ENCODE data around the gene NAPG. TPM values are rescaled to one million over a fixed set of nuclear protein-coding genes. Genes with fewer than 3 reads are reported as not detected.

Gene NAPG
- total RNA-seq, 1 donor from 2014 or later = 26.0 TPM

DNA sequence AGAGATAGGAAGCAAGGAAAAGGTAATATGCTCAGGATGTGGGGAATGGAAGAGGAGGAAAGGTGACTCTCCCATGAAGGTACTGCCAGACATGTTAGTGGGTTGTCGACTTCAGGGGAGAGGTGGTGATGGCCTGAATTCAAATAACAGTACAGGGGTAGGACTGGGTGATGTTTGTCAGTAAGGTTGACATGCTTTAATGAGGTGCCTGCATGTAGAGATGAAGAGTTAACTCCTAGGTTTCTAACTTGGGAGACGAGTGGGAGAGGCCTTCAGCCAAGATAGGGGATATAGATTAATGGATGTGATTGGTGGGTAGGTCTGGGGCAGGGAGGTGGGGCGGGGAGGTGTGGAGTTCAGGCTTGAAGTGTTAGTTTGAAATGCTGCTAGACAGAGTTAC is 2.6 kb downstream of the NAPG start:
- no peak for DNase-seq (ENCODE audit: extremely low spot score in 2 of 2)
- Histone ChIP-seq H3K36me3 (peaks cover 0 to 11% of the 10 kb centered on the region in 2 donors), H3K4me1 (peaks cover 44% of the 10 kb centered on the region), H3K27ac (no peak overlapping the region), H3K27me3 (no peaks in the 10 kb centered on the region), H3K4me3 (no peak overlapping the region), H3K9me3 (no peaks in the 10 kb centered on the region)
- TF ChIP-seq, protein P1, sequence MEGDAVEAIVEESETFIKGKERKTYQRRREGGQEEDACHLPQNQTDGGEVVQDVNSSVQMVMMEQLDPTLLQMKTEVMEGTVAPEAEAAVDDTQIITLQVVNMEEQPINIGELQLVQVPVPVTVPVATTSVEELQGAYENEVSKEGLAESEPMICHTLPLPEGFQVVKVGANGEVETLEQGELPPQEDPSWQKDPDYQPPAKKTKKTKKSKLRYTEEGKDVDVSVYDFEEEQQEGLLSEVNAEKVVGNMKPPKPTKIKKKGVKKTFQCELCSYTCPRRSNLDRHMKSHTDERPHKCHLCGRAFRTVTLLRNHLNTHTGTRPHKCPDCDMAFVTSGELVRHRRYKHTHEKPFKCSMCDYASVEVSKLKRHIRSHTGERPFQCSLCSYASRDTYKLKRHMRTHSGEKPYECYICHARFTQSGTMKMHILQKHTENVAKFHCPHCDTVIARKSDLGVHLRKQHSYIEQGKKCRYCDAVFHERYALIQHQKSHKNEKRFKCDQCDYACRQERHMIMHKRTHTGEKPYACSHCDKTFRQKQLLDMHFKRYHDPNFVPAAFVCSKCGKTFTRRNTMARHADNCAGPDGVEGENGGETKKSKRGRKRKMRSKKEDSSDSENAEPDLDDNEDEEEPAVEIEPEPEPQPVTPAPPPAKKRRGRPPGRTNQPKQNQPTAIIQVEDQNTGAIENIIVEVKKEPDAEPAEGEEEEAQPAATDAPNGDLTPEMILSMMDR (IDR thresholded peaks at IDR 0.05) = no peak
- TF ChIP-seq POLR2AphosphoS5 (IDR thresholded peaks at IDR 0.05; ENCODE audit: insufficient read depth in 1 of 2, low read depth in 1 of 2) = no peak
- TF ChIP-seq POLR2A (IDR thresholded peaks at IDR 0.05) = no peak
- intact Hi-C loops (cut with DNase I) = no loop called here

DNA sequence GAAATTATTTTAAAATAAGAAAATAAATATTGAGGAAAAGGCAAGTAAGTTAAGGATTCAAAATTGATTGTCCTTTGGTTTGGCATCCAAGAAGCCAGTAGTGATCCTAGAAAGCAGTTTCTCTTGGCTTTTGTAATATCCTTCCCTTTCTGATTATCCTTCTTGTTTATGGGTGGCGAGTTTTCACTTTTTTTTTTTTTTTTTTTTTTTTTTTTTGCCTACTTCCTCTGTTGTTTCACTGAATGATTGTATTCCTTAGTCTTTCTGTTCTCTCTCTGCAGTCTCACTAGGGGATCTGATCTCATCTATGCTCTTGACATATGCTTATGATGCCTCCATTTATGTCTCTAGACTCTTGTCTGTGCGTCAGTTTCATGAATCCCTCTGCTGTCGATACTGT is 4.2 kb downstream of the NAPG start:
- H3K4me1 ChIP-seq = peaks cover 44% of the 10 kb centered on the region
- intact Hi-C loops (cut with DNase I) = no loop called here
- no peak overlapping the region for H3K27ac ChIP-seq

DNA sequence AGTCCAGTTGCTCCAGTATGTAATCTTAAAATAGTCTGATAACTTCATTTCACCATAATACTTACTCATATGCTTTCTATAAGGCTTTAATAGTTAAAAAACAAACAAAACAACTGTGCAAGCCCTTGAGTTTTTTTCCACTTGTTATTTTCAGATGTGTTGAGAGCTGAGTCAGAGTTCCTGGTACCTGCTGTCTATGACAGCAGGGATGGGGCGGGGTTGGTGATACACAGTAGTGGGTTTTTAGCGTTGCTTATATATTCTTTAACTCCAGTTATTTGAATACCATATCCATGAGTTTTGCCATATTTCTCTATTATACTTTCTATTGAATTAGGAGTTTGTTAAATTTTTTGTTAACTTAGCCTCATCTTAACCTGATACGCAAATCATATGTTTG is 5.0 kb downstream of the NAPG start:
- H3K27me3 ChIP-seq = no peaks in the 10 kb centered on the region
- peaks cover 0 to 23% of the 10 kb centered on the region in 2 donors for H3K36me3 ChIP-seq
- H3K4me1 ChIP-seq = peaks cover 44% of the 10 kb centered on the region
- no peak overlapping the region for H3K27ac ChIP-seq
- H3K4me3 ChIP-seq = no peak overlapping the region
- TF ChIP-seq, protein P1 (IDR thresholded peaks at IDR 0.05) = no peak
- no peak for TF ChIP-seq POLR2A (IDR thresholded peaks at IDR 0.05)
- TF ChIP-seq POLR2AphosphoS5 (IDR thresholded peaks at IDR 0.05; ENCODE audit: insufficient read depth in 1 of 2, low read depth in 1 of 2) = no peak
- no peaks in the 10 kb centered on the region for H3K9me3 ChIP-seq
- DNase-seq (ENCODE audit: extremely low spot score in 2 of 2) = no peak
- intact Hi-C loops (cut with DNase I) = no loop called here

More for the DNA sequence above, 4.2 kb downstream of the NAPG start:
- TF ChIP-seq POLR2AphosphoS5 (IDR thresholded peaks at IDR 0.05; ENCODE audit: insufficient read depth in 1 of 2, low read depth in 1 of 2) (no peak), POLR2A (IDR thresholded peaks at IDR 0.05) (no peak)
- TF ChIP-seq, protein P1 (IDR thresholded peaks at IDR 0.05) = no peak
- Histone ChIP-seq H3K9me3 (no peaks in the 10 kb centered on the region), H3K36me3 (peaks cover 0 to 23% of the 10 kb centered on the region in 2 donors), H3K4me3 (no peak overlapping the region), H3K27me3 (no peaks in the 10 kb centered on the region)
- DNase-seq (ENCODE audit: extremely low spot score in 2 of 2) = no peak

DNA sequence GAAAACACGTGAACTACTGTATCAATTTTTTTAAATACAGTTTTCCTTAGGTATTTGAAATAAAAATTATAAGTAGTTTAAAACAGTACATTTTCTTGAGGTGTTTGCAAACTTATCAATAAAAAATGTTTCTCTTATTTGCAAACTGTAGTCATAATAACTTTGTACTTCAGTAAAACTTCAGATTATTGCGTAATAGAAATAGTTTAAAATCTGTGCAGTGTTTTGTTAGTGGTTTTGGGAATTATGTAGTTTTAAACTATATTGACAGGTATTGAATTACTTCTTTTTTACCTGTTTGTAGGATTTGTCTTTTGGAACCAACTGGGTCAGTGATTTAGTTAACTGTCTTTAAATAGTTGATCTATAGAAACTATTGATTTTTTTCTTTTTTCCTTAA is 7.3 kb downstream of the NAPG start:
- Histone ChIP-seq H3K4me1 (peaks cover 27% of the 10 kb centered on the region), H3K36me3 (peaks cover 0 to 23% of the 10 kb centered on the region in 2 donors), H3K9me3 (no peaks in the 10 kb centered on the region), H3K27ac (no peak overlapping the region), H3K4me3 (no peak overlapping the region), H3K27me3 (no peaks in the 10 kb centered on the region)
- TF ChIP-seq POLR2AphosphoS5 (IDR thresholded peaks at IDR 0.05; ENCODE audit: insufficient read depth in 1 of 2, low read depth in 1 of 2) (no peak), POLR2A (IDR thresholded peaks at IDR 0.05) (no peak)
- TF ChIP-seq, protein P1 (IDR thresholded peaks at IDR 0.05) = no peak
- intact Hi-C loops (cut with DNase I) = no loop called here
- no peak for DNase-seq (ENCODE audit: extremely low spot score in 2 of 2)

DNA sequence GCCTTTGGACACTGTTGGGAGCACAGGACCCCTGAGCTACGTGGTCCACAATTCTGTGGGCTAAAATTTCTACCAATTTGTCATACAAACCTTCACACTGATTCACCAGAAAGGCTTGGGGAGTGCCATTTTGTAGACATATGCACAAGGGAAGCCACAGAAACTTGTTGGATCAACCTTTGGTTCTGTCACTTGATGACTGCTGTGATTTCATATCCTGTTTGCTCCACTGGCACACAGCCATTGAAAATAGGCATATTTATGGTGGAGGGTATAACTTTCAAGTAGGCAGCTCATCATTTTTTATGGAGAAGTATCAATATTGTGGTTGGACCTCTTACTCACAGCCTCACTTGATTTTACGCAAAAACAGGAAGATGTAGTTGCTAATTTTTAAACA is 10.5 kb downstream of the NAPG start:
- no peak for DNase-seq (ENCODE audit: extremely low spot score in 2 of 2)
- H3K4me1 ChIP-seq = no peaks in the 10 kb centered on the region
- TF ChIP-seq POLR2AphosphoS5 (IDR thresholded peaks at IDR 0.05; ENCODE audit: insufficient read depth in 1 of 2, low read depth in 1 of 2) = no peak
- no peak for TF ChIP-seq POLR2A (IDR thresholded peaks at IDR 0.05)
- TF ChIP-seq, protein P1 (IDR thresholded peaks at IDR 0.05) = no peak
- H3K9me3 ChIP-seq = no peaks in the 10 kb centered on the region
- intact Hi-C loops (cut with DNase I) = no loop called here
- peaks cover 0 to 46% of the 10 kb centered on the region in 2 donors for H3K36me3 ChIP-seq
- no peak overlapping the region for H3K4me3 ChIP-seq
- H3K27me3 ChIP-seq = no peaks in the 10 kb centered on the region
- H3K27ac ChIP-seq = no peak overlapping the region
